GM06990 (cell line): ENCODE measurements around the gene HDAC11.

ENCODE experiments used
- DNase-seq: peaks from one replicate; pipeline ENCODE4 v3.0.0-alpha.2; 2011; ENCODE audit not compliant: insufficient read length; ENCODE audit errors: extremely low read depth
- H3K27me3 ChIP-seq: replicated peaks from 2 replicates; pipeline ENCODE4 v1.6.0; 2011; ENCODE audit warnings: low read length; ENCODE audit not compliant: control insufficient read depth, insufficient read depth
- H3K36me3 ChIP-seq: 2 replicates; pipeline ENCODE4 v1.5.1; 2011; ENCODE audit warnings: low read length; ENCODE audit not compliant: control insufficient read depth, insufficient read depth
- H3K4me3 ChIP-seq: replicated peaks from 2 replicates; pipeline ENCODE4 v1.5.1; 2011; ENCODE audit warnings: low read depth, mild to moderate bottlenecking, control low read depth, low read length
- CTCF ChIP-seq: IDR thresholded peaks from 2 replicates; pipeline ENCODE4 v1.5.1; 2011; ENCODE audit warnings: low read length, control low read depth, mild to moderate bottlenecking, inconsistent platforms; ENCODE audit not compliant: insufficient read depth, poor library complexity, severe bottlenecking

Gene HDAC11

GRCh38 chr3:13513051-13513912 is 33.2 kb downstream of the HDAC11 start:
- DNase-seq: no peak
- Histone ChIP-seq H3K36me3 (no peaks in the 10 kb centered on the region), H3K27me3 (no peaks in the 10 kb centered on the region), H3K4me3 (no peak overlapping the region)
- no peak for TF ChIP-seq CTCF

- Histone ChIP-seq H3K4me3 (no peak overlapping the region), H3K36me3 (no peaks in the 10 kb centered on the region), H3K27me3 (no peaks in the 10 kb centered on the region)
- DNase-seq: no peak
- TF ChIP-seq CTCF: no peak
Measured at GRCh38 chr3:13513913-13514517, 33.9 kb downstream of the HDAC11 start.

DNA sequence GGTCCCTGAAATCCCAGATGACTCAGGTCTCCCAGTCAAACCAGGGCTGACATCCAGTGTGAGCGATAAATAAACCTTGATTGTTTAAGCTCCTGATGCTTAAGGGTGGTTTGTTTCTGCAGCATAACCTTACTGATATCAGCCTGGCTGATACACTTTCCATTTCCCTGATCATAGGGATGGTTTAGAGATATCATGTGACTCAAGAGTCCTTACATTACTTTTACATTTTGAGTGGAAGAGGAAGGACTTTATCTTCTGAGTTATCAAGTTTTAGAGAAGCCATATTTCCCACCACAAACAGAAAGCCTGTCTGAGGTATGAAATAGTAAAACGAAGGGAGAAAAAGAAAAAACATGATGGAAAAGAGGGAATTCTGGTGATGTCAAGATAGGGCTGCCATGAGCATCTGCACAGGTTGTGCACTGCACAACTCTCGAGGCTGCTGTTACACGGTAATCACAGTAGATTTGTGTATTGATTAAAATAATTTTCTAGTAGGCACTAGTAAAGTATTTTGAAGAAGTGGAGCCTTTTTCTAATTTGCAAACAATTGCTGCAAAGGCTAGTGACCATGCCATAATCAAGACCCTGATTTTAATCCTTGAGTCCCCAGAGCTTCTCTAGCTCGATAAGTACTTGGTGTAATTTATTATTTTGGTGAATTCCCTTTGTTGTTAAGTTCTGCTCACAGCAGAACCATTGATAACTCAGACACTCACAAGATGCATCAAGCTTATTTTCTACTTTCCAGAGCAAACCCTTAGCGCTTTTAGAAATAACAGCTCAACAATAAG is 34.7 kb downstream of the HDAC11 start:
- TF ChIP-seq CTCF: no peak
- no peak for DNase-seq
- no peaks in the 10 kb centered on the region for H3K27me3 ChIP-seq
- no peak overlapping the region for H3K4me3 ChIP-seq
- no peaks in the 10 kb centered on the region for H3K36me3 ChIP-seq

DNA sequence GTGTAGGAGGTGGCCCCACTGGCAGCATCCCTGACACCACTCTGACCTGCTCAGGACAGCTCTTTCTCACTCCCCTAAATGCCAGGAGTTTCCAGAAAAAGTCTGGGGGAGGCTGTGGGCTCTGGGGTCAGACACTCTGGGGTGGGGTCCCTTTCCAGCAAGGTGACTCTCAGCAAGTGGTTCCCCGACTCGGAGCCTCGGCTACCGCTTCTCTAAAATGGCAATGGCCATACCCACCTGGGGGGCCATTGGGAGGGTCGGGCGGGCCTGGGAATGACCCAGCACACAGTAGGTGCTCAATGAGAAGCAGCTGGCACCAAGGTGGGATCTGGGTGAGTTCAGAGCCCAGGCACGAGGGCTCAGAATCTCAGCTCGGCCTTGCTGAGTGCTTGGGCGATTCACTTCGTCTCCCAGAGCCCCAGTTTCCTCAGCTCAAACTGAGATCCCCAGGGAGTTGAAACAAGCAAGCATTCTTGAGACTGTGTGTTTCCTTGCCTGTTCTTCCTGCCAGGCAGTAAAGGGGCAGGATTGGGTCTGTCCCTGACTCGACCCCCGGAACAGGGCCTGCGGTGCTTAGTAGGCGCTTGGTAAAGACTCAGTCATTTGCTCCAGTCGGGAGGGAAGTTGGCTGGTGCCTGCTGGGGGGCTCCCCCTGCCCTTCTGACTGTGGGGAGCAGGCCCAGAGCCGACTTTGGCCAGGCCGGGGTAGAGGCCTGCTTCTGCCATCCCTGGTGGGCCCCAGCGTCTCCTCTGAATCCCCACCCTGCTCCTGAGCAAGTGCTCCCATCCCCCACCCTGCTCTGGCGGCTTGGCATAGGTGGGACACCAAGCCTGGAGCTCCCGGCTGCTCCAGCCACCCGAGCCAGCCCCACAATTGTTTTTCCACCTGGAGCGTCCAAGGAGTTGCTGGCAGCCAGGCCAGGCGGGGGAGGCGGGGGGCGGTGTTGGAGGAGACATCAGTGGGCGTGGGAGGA is 36.0 kb downstream of the HDAC11 start:
- no peak for TF ChIP-seq CTCF
- Histone ChIP-seq H3K27me3 (no peaks in the 10 kb centered on the region; the same call in 1 of the 2 replicates), H3K36me3 (no peaks in the 10 kb centered on the region), H3K4me3 (no peak overlapping the region)
- no peak for DNase-seq

GRCh38 chr3:13516760-13517135 is 36.6 kb downstream of the HDAC11 start:
- no peak for DNase-seq
- no peak for TF ChIP-seq CTCF
- H3K4me3 ChIP-seq: no peak overlapping the region
- H3K27me3 ChIP-seq: no peaks in the 10 kb centered on the region; the same call in 1 of the 2 replicates
- no peaks in the 10 kb centered on the region for H3K36me3 ChIP-seq
